Kidney (tissue), 14 donors: ENCODE measurements around the gene DNAJB6. TPM values are rescaled to one million over a fixed set of nuclear protein-coding genes. Genes with fewer than 3 reads are reported as not detected.

Source experiments
- DNase-seq, 5 donors: peaks; one replicate each; pipeline ENCODE4 v3.0.0-alpha.2; 2013 to 2020
- FAIRE-seq: peaks from 2 replicates; lab custom pipeline; 2012; peaks lifted over from hg19 to GRCh38; lab: Jason Lieb, UNC
- H3K27ac ChIP-seq, 2 donors: one replicate each; pipeline ENCODE4 v1.7.0; 2013; ENCODE audit warnings: low read depth in 2 of 2, low read length in 2 of 2, inconsistent platforms in 1 of 2
- H3K27me3 ChIP-seq: one replicate; pipeline ENCODE4 v1.7.1; 2013; ENCODE audit warnings: low read length, inconsistent platforms; ENCODE audit not compliant: control insufficient read depth, insufficient read depth
- H3K36me3 ChIP-seq, 3 donors: one replicate each; pipeline versions ENCODE4 v1.7.0 to v1.7.1; 2013; ENCODE audit warnings: low read length in 3 of 3, control low read depth in 1 of 3, inconsistent platforms in 1 of 3; ENCODE audit not compliant: insufficient read depth in 3 of 3, control insufficient read depth in 2 of 3
- H3K4me1 ChIP-seq, 3 donors: one replicate each; pipeline versions ENCODE4 v1.7.0 to v1.7.1; 2013; ENCODE audit warnings: low read length in 3 of 3, inconsistent platforms in 1 of 3, low read depth in 1 of 3; ENCODE audit not compliant: control insufficient read depth in 2 of 3, insufficient read depth in 2 of 3
- H3K4me3 ChIP-seq, 3 donors: one replicate each; pipeline versions ENCODE4 v1.7.0 to v1.8.1; 2013; ENCODE audit warnings: low read length in 3 of 3, control low read depth in 1 of 3, inconsistent platforms in 1 of 3
- H3K9ac ChIP-seq, 3 donors: one replicate each; pipeline versions ENCODE4 v1.7.0 to v1.7.1; 2013; ENCODE audit warnings: low read length in 3 of 3, control low read depth in 1 of 3, inconsistent platforms in 1 of 3
- H3K9me3 ChIP-seq, 3 donors: one replicate each; pipeline versions ENCODE4 v1.7.0 to v1.7.1; 2013; ENCODE audit warnings: low read length in 3 of 3, control low read depth in 1 of 3, inconsistent platforms in 1 of 3; ENCODE audit not compliant: control insufficient read depth in 2 of 3, insufficient read depth in 1 of 3
- intact Hi-C: fragments of 100-400 bp; cut with DNase I; formaldehyde crosslinking; loops from one replicate; pipeline ENCODE4 v1.11.1; 2022
- polyA plus RNA-seq: library from polyadenylated mRNA; stranded (reverse); fragments of 350-450 nt; fragmentation: Illumina TruSeq; extraction: RNeasy Lipid Tissue Mini Kit (QIAGEN cat#74804); gene quantifications from one replicate; pipeline ENCODE4 v1.2.3, GENCODE V29; 2014; ENCODE audit warnings: low read depth, low replicate concordance; ENCODE audit not compliant: insufficient read depth
- total RNA-seq: library from RNA; stranded (reverse); fragmentation: NEBNext Ultra II Directional; extraction: Animal tissue kit (Norgen Biotek cat#: 25700); gene quantifications from one replicate; pipeline ENCODE4 v1.2.1, GENCODE V29; 2021
- TF ChIP-seq, protein P1 (sequence below): IDR thresholded peaks from 3 replicates; pipeline ENCODE4 v1.5.1; 2012; ENCODE audit warnings: mild to moderate bottlenecking, moderate library complexity, borderline replicate concordance; ENCODE audit not compliant: insufficient read depth; ENCODE audit errors: extremely low read depth
- donor health status: control.
- donor health status: control.
- donor health status: control.
- donor health status: control.
- donor health status: control.
- donor health status: DM: yes; HTN: yes; CAD: no.
- donor health status: Normal renal cell carcinoma (clear cell type).

DNAJB6 gene
- total and polyA plus RNA-seq, 2 donors from 2014 or later, result 74.5 to 86.8 TPM

DNA sequence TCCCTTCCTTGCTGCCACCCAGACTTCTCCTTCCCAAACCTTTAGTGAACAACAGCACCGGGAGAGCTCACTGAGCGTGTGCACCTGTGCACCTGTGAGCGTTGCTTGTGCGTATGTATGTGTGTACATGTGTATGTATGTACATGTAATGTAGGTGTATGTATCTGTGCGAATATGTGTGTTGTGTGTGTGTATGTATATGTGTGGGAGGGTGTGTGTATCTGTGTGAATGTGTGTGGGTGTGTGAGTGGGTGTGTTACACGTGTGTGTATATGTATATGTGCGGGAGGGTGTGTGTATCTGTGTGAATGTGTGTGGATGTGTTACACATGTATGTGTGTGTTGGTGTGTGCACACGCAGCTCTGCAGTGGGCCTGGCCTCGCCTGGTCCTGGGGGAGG lies 44.5 kb upstream of the DNAJB6 start:
- no peaks in the 10 kb centered on the region for H3K9me3 ChIP-seq

DNA sequence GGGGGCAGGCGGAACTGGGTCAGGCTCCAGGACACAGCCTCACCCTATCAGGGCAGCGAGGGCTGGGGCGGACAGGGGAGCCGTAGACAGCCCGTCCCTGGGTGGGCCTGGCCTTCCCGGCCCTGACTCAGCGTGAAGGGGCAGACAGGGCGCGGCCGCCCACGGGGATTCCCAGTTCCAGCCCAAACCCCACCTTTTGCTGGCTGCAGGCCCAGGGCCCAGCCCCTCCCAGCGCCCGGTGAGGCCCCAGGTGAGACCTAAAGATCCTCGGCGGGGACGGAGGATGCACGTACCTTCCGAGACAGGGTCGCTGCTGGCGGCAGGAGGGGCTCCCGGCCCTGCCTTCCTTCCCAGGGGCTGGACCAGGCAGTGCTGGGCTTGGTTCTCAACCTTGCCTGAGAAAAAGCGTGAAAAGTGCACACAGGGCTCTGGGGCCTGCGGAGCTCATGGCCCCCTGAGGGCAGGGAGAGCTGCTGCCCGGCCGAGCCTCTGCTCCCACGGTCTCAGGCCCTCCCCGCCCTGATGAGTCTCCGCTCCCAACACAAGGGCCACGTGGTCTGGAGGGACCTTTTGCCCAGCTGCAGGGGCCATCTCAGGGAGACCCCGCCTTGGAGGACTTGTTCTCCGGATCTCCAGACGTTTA lies 43.9 kb upstream of the DNAJB6 start:
- no peak for FAIRE-seq
- DNase-seq, result no peak
- no peak overlapping the region for H3K9ac ChIP-seq
- no peaks in the 10 kb centered on the region for H3K9me3 ChIP-seq
- H3K4me3 ChIP-seq, result no peak overlapping the region
- intact Hi-C loops, result no loop called here
- H3K4me1 ChIP-seq, result no peaks in the 10 kb centered on the region
- TF ChIP-seq, protein P1, sequence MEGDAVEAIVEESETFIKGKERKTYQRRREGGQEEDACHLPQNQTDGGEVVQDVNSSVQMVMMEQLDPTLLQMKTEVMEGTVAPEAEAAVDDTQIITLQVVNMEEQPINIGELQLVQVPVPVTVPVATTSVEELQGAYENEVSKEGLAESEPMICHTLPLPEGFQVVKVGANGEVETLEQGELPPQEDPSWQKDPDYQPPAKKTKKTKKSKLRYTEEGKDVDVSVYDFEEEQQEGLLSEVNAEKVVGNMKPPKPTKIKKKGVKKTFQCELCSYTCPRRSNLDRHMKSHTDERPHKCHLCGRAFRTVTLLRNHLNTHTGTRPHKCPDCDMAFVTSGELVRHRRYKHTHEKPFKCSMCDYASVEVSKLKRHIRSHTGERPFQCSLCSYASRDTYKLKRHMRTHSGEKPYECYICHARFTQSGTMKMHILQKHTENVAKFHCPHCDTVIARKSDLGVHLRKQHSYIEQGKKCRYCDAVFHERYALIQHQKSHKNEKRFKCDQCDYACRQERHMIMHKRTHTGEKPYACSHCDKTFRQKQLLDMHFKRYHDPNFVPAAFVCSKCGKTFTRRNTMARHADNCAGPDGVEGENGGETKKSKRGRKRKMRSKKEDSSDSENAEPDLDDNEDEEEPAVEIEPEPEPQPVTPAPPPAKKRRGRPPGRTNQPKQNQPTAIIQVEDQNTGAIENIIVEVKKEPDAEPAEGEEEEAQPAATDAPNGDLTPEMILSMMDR, result no peak
- no peaks in the 10 kb centered on the region for H3K27me3 ChIP-seq
- no peak overlapping the region for H3K27ac ChIP-seq
- no peaks in the 10 kb centered on the region for H3K36me3 ChIP-seq

More for the DNA sequence above, 44.5 kb upstream of the DNAJB6 start:
- intact Hi-C loops, result no loop called here
- no peaks in the 10 kb centered on the region for H3K27me3 ChIP-seq
- no peaks in the 10 kb centered on the region for H3K4me1 ChIP-seq
- no peaks in the 10 kb centered on the region for H3K36me3 ChIP-seq
- TF ChIP-seq, protein P1, result no peak
- no peak for DNase-seq
- H3K4me3 ChIP-seq, result no peak overlapping the region
- H3K9ac ChIP-seq, result no peak overlapping the region
- FAIRE-seq, result no peak
- no peak overlapping the region for H3K27ac ChIP-seq

DNA sequence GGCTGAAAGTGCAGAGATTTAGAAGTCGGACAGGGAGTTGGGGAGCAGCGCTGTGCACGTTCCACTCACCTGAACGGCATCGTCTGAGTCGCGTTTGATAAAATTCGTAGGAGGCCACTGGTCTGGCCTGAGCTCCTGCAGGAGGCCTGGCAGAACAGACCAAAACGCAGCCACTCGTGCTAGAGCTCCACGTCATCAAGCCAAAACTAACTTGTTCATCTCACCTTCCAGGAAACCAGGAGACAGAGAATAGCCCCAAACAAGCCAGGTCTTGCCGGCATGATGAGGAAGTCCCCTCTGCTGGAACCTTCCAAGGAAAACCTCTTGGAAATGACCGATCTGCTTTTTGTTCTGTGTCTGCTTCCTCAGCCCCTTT lies 43.4 kb upstream of the DNAJB6 start:
- no peaks in the 10 kb centered on the region for H3K36me3 ChIP-seq
- H3K9me3 ChIP-seq, result no peaks in the 10 kb centered on the region
- no peaks in the 10 kb centered on the region for H3K4me1 ChIP-seq
- H3K4me3 ChIP-seq, result no peak overlapping the region
- no peak overlapping the region for H3K27ac ChIP-seq
- no peaks in the 10 kb centered on the region for H3K27me3 ChIP-seq
- FAIRE-seq, result no peak
- TF ChIP-seq, protein P1, result no peak
- no peak for DNase-seq
- H3K9ac ChIP-seq, result no peak overlapping the region
- intact Hi-C loops, result no loop called here

DNA sequence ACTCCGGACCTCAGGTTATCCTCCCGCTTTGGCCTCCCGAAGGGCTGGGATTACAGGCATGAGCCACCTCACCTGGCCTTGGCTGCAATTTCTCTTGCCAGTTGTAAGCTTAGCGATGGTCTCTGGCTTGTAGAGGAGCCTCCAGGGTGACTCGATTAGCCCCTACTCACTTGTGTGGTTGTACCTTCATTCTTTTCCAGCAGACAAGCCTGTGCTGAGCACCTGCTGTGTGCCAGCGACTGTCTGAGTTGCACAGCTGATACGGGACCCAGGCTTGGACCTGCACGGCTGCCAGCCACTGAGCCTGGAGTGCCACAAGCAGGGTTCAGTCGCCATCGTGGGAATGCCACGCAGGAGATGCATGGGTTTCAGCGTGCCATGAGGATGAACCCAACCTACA lies 42.0 kb upstream of the DNAJB6 start:
- H3K27ac ChIP-seq, result no peak overlapping the region
- H3K36me3 ChIP-seq, result no peaks in the 10 kb centered on the region
- DNase-seq (no peak), FAIRE-seq (no peak)
- H3K4me3 ChIP-seq, result no peak overlapping the region
- H3K4me1 ChIP-seq, result peaks cover 0 to 3% (median 0%) of the 10 kb centered on the region in 3 donors
- intact Hi-C loops, result no loop called here
- no peaks in the 10 kb centered on the region for H3K9me3 ChIP-seq
- no peak overlapping the region for H3K9ac ChIP-seq
- no peaks in the 10 kb centered on the region for H3K27me3 ChIP-seq
- TF ChIP-seq, protein P1, result no peak
